Uterus (tissue), 2 donors: ENCODE results near the gene BRD7.

Experiments used
- CTCF ChIP-seq, 4 experiments: fragments of 200-600 bp in 2 of 4; fragments of 450-650 bp in 2 of 4; sonication (generic) in 2 of 4; IDR thresholded peaks; one replicate each; pipeline ENCODE4 v1.5.1; 2016 to 2019; ENCODE audit warnings: antibody characterized with exemption in 4 of 4, mild to moderate bottlenecking in 2 of 4, moderate library complexity in 1 of 4
- POLR2A ChIP-seq, 2 donors: fragments of 450-650 bp; IDR thresholded peaks; one replicate each; pipeline ENCODE4 v1.6.1; 2016; ENCODE audit warnings: antibody characterized with exemption in 2 of 2, mild to moderate bottlenecking in 1 of 2, moderate library complexity in 1 of 2

- TF ChIP-seq CTCF (IDR thresholded peaks at IDR 0.05), result no peak
- no peak for TF ChIP-seq POLR2A (IDR thresholded peaks at IDR 0.05)
Measured at GRCh38 chr16:50293994-50294855, 74.6 kb downstream of the BRD7 start.
